Parathyroid adenoma (tissue), 2 donors: ENCODE data around the gene CNOT1.

Experiments
- H2AFZ ChIP-seq: fragments of 300-600 bp; sonication (generic); one replicate; pipeline ENCODE4 v1.7.0; 2017; ENCODE audit warnings: antibody characterized with exemption, mild to moderate bottlenecking
- H3K27ac ChIP-seq: fragments of 300-600 bp; sonication (generic); one replicate; pipeline ENCODE4 v1.7.0; 2017
- H3K27me3 ChIP-seq: fragments of 300-600 bp; sonication (generic); one replicate; pipeline ENCODE4 v1.7.0; 2017; ENCODE audit warnings: low read length; ENCODE audit not compliant: control insufficient read depth, insufficient read depth
- H3K36me3 ChIP-seq: fragments of 300-600 bp; sonication (generic); one replicate; pipeline ENCODE4 v1.7.0; 2017; ENCODE audit warnings: low read length; ENCODE audit not compliant: control insufficient read depth, insufficient read depth
- H3K4me1 ChIP-seq: fragments of 300-600 bp; sonication (generic); one replicate; pipeline ENCODE4 v1.7.0; 2017; ENCODE audit warnings: control low read depth
- H3K4me2 ChIP-seq: fragments of 300-600 bp; sonication (generic); one replicate; pipeline ENCODE4 v1.7.0; 2017; ENCODE audit warnings: low read length
- H3K4me3 ChIP-seq: fragments of 300-600 bp; sonication (generic); one replicate; pipeline ENCODE4 v1.7.0; 2017; ENCODE audit warnings: low read depth, low read length
- H3K79me2 ChIP-seq: fragments of 300-600 bp; sonication (generic); one replicate; pipeline ENCODE4 v1.7.0; 2017; ENCODE audit warnings: control low read depth
- H3K9ac ChIP-seq: fragments of 300-600 bp; sonication (generic); one replicate; pipeline ENCODE4 v1.7.0; 2017; ENCODE audit warnings: mild to moderate bottlenecking
- H3K9me3 ChIP-seq: fragments of 300-600 bp; sonication (generic); one replicate; pipeline ENCODE4 v1.7.0; 2017; ENCODE audit warnings: low read length; ENCODE audit not compliant: control insufficient read depth
- CTCF ChIP-seq: fragments of 300-600 bp; sonication (generic); IDR thresholded peaks from one replicate; pipeline ENCODE4 v1.7.0; 2017; ENCODE audit warnings: antibody characterized with exemption, mild to moderate bottlenecking
- donor health status: primary hyperparathyroidism.

Gene CNOT1

GRCh38 chr16:58518980-58519368 is 110.7 kb downstream of the CNOT1 start:
- Histone ChIP-seq H3K27ac (no peak overlapping the region), H3K9me3 (no peaks in the 10 kb centered on the region), H3K4me2 (no peak overlapping the region), H3K36me3 (no peaks in the 10 kb centered on the region), H3K9ac (no peak overlapping the region), H2AFZ (no peak overlapping the region), H3K4me3 (no peak overlapping the region), H3K79me2 (no peaks in the 10 kb centered on the region), H3K4me1 (peaks cover 6% of the 10 kb centered on the region), H3K27me3 (no peaks in the 10 kb centered on the region)
- TF ChIP-seq CTCF, result no peak

- H3K4me2 ChIP-seq, result no peak overlapping the region
- H3K4me1 ChIP-seq, result peaks cover 6% of the 10 kb centered on the region
- H3K9ac ChIP-seq, result no peak overlapping the region
- no peaks in the 10 kb centered on the region for H3K27me3 ChIP-seq
- TF ChIP-seq CTCF, result no peak
- no peaks in the 10 kb centered on the region for H3K79me2 ChIP-seq
- H3K4me3 ChIP-seq, result no peak overlapping the region
- no peaks in the 10 kb centered on the region for H3K36me3 ChIP-seq
- no peak overlapping the region for H2AFZ ChIP-seq
- H3K27ac ChIP-seq, result no peak overlapping the region
- H3K9me3 ChIP-seq, result no peaks in the 10 kb centered on the region
These were observed 111.3 kb downstream of the CNOT1 start for GRCh38 chr16:58518083-58518979.

GRCh38 chr16:58516768-58517107 is 112.9 kb downstream of the CNOT1 start:
- no peak overlapping the region for H3K4me3 ChIP-seq
- H3K4me2 ChIP-seq, result no peak overlapping the region
- H3K27ac ChIP-seq, result no peak overlapping the region
- H3K79me2 ChIP-seq, result no peaks in the 10 kb centered on the region
- H3K9me3 ChIP-seq, result no peaks in the 10 kb centered on the region
- H2AFZ ChIP-seq, result no peak overlapping the region
- H3K27me3 ChIP-seq, result no peaks in the 10 kb centered on the region
- TF ChIP-seq CTCF, result no peak
- H3K9ac ChIP-seq, result no peak overlapping the region
- peaks cover 6% of the 10 kb centered on the region for H3K4me1 ChIP-seq
- H3K36me3 ChIP-seq, result no peaks in the 10 kb centered on the region

GRCh38 chr16:58515871-58516767 is 113.5 kb downstream of the CNOT1 start:
- Histone ChIP-seq H3K27me3 (no peaks in the 10 kb centered on the region), H3K9me3 (no peaks in the 10 kb centered on the region), H3K4me2 (peak overlapping the region; percentile 74), H3K9ac (no peak overlapping the region), H3K4me1 (peaks cover 6% of the 10 kb centered on the region), H3K79me2 (no peaks in the 10 kb centered on the region), H3K4me3 (peak overlapping the region; percentile 69), H2AFZ (peak overlapping the region; percentile 78), H3K36me3 (no peaks in the 10 kb centered on the region), H3K27ac (peak overlapping the region; percentile 72)
- TF ChIP-seq CTCF, result no peak
